HG03442 (cell line): ENCODE results near the gene TF.

Experiments used
- ATAC-seq: cut with Tn5 transposase; IDR thresholded peaks from one replicate; pipeline ENCODE4 v1.9.1; 2021; ENCODE audit warnings: mild to moderate bottlenecking, moderate library complexity; ENCODE audit not compliant: unreplicated experiment

The TF gene

GRCh38 chr3:133833880-133834620 lies 87.9 kb downstream of the TF start:
- ATAC-seq = no peak

DNA sequence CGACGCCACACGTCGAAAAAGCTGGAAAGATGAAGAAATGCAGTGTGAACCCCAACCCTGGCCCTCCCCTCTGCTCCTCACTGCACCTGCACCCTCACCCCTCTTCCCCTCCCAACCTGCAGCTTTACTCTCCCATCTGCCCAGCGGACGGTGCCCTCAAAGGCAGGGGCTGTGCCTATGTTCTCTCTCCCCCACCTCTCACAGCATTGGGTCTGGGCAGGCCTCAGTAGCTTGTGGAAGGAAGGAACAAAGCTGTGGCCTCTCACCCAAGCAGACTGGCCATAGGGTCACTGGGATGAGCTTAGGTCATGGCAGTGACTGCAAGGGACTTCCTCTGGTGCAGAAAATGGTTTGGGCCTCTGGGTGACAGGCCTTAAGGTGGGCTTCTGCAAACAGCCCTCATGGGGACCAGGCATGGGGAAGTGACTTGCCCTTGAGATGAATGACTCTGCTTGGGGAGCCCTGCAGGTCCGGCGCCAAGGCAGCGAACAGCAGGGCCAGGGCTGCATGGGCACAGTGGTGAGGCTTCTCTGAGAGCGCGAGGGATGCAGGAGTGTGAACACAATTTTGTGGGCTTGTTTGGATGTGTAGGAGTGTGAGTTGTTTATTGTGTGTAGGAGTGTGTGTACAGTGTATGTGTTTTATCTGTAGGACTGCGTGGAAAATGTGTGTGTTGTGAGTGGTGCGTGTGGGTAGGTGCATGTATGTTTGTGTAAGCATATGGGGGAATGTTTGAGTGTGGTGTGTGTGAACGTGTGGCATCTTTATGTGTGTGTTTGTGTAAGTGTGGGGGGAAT lies 88.6 kb downstream of the TF start:
- ATAC-seq = no peak

DNA sequence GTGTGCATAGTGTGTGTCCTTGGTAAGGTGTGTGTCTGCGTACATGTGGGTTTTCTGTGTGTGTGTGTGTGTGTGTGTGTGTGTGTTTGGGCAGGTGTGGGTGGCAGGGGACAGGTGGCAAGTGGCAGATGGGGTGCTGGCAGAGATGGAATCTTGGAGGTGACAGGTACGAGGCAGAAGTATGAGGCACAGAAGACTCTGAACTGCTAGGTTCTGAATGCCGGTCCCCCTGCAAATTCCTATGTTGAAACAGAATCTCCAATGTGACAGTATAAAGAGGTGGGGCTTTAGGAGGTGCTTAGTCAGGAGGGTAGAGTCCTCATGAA lies 89.2 kb downstream of the TF start:
- ATAC-seq = no peak

DNA sequence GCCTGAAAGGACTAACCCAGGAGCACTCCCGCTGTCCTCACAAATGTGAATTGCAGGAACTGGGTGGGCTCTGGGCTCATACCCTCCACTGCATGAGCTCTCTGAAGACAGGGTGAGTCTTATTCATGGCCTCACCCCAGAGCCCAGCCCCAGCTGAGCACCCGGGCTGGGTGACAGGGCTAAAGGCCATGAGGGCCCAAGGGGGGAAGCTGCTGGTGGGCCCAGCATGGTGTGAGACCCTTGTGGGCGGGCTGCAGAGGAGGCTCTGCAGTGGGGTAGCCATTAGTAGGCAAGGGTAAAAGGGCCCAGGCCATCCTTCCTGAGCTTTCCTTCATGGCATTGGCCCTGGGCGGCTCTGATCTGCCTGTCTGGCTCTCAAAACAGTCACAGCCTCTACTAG lies 89.8 kb downstream of the TF start:
- no peak for ATAC-seq

DNA sequence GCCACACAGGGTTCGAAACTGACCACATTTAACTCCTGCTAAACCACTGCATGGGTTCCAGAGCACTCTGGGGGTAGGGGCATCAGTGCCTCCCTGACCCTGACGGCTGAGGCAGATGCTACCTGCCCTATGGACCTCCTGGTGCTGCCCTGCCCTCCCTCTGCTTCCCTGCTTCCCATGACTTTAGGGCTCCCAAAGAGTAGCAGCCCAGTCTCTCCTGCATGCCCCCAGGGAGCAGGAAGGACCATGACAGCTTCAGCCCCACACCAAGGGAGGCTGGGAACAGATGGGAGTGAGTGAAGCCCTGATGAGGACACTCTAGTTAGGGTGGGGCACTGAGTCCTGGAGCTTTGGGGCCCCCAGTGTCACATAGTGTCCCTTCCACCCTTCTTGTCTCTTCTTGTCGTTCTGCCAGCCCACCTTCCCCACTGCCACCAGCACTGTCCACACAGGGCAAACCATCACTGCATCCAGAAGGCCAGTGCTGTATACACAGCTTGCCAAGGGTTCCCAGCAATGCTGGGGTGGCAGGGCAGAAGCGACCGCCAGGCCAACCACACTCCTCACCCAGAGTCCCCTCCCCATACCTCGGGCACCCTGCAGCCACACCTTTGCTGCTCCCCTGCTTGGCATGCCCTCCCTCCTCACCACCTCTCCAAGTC lies 90.4 kb downstream of the TF start:
- no peak for ATAC-seq

- no peak for ATAC-seq
Observed at GRCh38 chr3:133837487-133838295, 91.5 kb downstream of the TF start.

DNA sequence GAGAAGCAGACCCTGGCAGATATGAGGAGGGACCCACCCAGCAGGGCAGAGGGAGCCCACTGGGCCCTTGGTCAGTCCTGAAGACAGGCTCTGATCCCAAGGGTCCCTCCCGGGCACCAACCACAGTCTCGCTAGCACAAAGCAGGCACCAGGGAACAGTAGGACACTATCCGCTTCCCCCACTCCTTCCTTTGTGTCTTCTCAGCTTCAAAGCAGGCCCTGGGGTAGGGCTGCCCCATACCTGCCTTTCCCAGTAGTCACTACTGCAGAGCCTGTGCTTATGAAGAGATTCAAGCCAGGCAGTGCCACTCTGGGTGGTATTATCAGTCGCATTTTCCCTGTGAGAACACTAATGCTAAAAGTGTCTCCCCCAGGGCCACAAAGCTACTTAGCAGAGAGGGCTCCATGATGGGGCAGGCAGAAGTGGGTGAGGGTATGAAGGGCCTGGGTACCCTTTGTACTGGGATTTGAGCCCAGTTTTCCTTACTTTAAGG lies 92.2 kb downstream of the TF start:
- ATAC-seq = no peak

DNA sequence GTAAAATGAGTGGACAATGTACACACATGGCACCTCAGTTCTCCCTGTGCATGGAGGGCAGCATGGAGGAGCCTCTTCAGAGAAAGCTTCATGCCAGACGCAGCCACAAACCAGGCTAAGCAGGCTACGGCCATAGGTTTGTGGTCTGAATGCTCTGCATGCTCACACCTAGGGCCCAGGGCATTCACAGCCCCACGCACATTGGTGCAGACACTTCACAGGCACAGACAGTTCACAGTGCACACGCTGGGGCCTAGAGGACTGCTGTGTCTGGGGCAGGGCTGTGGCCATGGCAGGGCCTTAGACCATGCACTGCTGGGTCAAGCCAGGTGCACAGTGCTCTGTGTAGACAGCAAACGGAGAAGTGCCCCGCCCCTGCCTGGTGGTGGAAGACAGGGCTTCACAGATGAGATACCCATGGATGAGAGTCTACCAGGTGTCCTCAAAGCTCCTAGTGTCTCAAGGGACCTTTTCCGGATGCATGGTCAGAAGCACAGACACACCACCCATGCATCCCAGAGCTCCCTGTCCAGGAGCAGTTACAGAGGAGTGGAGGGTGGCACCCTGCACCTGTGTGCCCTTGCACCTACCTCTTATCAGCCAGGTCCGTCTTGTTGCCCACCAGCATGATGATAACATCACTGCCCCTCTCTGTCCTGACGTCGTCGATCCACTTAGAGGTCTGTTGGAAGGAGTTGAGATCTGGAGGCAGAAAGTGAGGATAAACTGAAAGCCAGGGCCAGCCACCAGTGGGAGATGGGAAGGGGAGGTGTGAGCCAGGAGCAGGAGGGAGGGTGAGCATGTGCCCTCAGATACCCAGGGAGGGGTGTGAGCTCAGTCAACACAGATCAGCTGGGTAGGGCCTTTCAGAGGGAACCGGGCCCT lies 93.0 kb downstream of the TF start:
- no peak for ATAC-seq

DNA sequence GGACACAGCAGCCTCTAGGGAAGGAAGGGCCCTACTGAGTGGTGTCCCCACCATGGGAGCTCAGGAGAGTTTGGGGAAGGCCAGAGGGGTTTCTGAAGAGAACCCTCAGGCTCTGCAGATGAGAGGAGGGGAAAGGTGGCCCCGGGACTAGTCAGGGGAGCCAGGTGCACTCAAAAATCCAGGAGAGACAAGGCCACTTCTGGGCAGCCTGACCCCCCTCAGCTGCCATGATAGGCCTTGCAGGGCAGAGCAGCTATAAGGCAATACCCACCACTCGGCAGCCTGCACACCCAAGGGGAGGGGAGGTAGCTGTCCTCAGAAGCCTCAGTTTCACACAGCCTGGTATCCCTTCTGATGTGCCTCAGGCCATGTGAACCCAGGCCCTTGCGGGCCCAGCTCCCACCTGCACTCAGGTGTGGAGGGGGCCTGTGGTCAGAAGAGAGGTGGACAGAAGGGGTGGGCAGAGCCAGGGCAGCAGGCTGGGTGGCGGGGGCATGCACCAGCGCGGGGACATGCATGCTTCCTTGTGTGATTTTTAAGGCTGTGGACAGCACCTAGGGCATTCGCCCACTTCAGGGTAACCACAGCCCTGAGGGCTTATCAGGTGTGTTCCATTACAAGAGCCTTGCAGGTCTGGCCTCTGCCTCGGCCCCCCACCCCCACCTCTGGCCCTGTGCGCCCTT lies 94.0 kb downstream of the TF start:
- no peak for ATAC-seq

DNA sequence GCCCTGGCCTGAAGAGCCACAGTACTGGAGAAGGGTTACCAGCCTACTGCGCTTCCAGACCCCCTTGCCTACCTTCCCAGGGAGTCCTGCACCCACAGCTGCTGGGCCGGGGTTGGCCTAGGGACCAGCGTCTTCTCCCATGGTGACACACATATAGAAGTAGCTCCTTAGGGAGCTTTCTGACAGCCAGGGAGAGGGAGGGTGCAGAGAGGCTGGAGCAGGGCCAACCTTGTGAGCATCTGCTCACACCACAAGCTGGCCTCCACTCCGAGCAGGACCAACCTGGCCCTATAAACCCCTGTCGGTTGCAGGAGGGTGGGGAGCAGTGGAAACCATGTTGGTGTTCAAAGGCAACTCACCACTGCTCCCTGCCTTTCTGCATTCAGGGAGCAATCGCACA lies 94.6 kb downstream of the TF start:
- ATAC-seq = no peak

GRCh38 chr3:133841196-133841595 lies 95.0 kb downstream of the TF start:
- no peak for ATAC-seq

GRCh38 chr3:133842158-133842557 lies 96.0 kb downstream of the TF start:
- ATAC-seq = no peak

DNA sequence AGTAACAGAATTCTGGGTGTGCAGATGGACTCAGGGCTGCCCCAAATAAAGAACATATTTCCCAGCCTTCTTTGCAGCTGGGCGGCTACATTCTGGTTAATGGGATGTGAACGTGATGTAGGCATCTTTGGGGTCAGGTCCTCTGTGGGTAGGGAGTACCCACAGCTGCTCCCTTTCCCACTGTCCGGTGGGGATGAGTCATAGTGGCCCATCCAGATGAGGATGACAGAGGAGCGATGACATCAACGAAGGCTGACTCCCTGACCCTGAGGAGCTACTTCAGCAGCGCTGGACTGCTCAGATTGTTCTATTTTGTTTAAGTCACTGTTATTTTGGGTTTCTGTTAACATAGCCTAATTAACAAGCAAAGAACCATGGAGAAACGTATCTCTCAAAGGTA lies 97.4 kb downstream of the TF start:
- no peak for ATAC-seq

DNA sequence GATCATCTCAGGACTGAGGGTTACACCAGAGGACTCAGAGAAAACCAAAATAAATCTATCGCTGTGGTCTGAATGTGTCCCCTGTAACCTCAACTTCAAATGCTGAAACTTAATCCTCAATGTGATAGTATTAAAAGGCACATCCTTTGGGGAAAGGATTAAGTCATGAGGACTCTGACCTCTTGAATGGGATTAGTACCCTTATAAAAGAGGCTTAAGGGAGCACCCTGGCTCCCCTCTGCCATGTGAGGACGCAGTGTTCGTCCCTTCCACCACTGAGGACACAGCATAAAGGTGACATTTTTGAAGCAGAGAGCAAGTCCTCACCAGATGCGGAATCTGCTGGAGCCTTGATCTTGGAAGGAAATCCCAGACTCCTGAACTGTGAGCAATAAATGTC lies 98.9 kb downstream of the TF start:
- no peak for ATAC-seq
